ENCODE data around the gene SEZ6.

DNA sequence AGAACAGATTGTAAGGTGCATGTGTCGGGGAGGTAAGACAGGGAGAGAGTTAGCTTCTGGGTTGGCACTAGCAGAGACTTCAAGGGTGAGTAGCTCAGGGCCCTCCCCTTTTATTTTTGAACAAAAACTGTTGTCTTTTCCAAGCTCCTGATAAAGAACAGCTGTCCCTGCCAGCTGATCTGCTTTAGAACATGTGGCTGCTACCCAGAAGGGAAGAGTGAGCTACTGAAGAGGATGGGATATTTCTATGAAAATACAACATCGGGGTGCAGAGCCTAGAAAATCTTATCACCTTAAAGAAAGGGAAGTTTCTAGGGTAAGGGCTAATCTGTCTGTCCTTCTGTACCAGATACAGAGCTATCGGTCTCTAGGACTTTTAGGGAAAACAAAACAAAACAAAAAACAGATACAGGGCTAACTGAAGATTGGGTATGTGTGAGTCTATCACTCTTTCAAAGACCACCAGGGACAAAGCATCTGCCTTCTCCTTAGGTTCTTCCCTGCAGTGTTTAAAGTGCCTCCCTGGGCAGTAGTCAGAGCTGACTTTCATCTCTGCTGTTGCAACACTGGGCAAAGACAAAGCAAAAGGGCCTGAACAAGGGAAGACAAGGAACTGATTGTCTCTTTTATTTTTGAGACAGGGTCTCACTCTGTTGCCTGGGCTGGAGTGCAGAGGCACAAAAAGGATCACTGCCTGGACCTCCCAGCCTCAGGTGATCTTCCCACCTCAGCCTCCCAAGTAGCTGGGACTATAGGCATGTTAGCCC, 97.9 kb downstream of the SEZ6 start:
- TF ChIP-seq POLR2A (IDR thresholded peaks at IDR 0.05; ENCODE audit: low read length) = no peak
- no peak for TF ChIP-seq GATA1 (IDR thresholded peaks at IDR 0.05; ENCODE audit: low read depth, low read length)

All from erythroblast (primary cell).